Ovary (tissue), 3 donors: ENCODE data around the gene LRRC59.

Source experiments
- EP300 ChIP-seq: sonication (generic); formaldehyde crosslinking; IDR thresholded peaks from one replicate; pipeline ENCODE4 v1.6.1; 2017; ENCODE audit warnings: antibody characterized with exemption
- TF ChIP-seq, protein P1 (sequence below), 3 donors: fragments of 450-650 bp in 2 of 3; fragments of 200-600 bp in 1 of 3; IDR thresholded peaks; one replicate each; pipeline versions ENCODE4 v1.5.1 to v1.8.0; 2016 to 2022; ENCODE audit warnings: antibody characterized with exemption in 3 of 3, mild to moderate bottlenecking in 1 of 3
- donor health status: DM: no; HTN: no; CAD: no.

DNA sequence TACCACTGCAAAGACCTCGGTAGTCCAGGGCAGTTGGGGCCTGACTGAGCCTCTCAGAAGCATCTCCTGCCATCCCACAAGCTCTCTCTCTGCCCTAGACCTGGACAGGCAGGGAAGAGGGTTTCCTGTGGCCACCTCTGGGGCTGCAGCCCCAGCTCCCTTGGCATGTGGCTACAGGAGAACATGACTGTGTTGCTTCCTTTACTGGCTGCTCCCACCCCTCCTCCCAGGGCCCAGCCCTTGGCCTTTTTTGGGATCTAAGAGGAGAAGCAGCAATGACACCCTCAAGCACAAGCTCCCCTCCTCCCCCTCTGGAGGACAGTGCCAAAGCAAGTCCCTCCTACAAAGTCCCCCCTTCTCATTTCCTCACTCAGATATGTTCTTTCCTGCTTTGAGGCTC is 29.9 kb downstream of the LRRC59 start:
- TF ChIP-seq EP300, result no peak
- TF ChIP-seq, protein P1, sequence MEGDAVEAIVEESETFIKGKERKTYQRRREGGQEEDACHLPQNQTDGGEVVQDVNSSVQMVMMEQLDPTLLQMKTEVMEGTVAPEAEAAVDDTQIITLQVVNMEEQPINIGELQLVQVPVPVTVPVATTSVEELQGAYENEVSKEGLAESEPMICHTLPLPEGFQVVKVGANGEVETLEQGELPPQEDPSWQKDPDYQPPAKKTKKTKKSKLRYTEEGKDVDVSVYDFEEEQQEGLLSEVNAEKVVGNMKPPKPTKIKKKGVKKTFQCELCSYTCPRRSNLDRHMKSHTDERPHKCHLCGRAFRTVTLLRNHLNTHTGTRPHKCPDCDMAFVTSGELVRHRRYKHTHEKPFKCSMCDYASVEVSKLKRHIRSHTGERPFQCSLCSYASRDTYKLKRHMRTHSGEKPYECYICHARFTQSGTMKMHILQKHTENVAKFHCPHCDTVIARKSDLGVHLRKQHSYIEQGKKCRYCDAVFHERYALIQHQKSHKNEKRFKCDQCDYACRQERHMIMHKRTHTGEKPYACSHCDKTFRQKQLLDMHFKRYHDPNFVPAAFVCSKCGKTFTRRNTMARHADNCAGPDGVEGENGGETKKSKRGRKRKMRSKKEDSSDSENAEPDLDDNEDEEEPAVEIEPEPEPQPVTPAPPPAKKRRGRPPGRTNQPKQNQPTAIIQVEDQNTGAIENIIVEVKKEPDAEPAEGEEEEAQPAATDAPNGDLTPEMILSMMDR (IDR thresholded peaks at IDR 0.05), result no peak
